Neuronal stem cell (in vitro differentiated cells): ENCODE data around the gene ARL2BP.

Source experiments
- DNase-seq: peaks from one replicate; pipeline ENCODE4 v3.0.0-alpha.2; 2013; ENCODE audit warnings: low spot score
- H2AFZ ChIP-seq: one replicate; pipeline ENCODE4 v1.6.1; 2013; ENCODE audit warnings: mild to moderate bottlenecking, low read length, inconsistent platforms
- H2AK5ac ChIP-seq: 2 replicates; pipeline ENCODE4 v1.6.1; 2013; ENCODE audit warnings: low read depth, mild to moderate bottlenecking, inconsistent platforms, low read length, moderate library complexity, mixed read lengths
- H2BK120ac ChIP-seq: 2 replicates; pipeline ENCODE4 v1.6.1; 2013; ENCODE audit warnings: low read depth, mild to moderate bottlenecking, inconsistent platforms, low read length, moderate library complexity, mixed read lengths
- H2BK12ac ChIP-seq: one replicate; pipeline ENCODE4 v1.6.1; 2013; ENCODE audit warnings: low read length, inconsistent platforms
- H2BK15ac ChIP-seq: 2 replicates; pipeline ENCODE4 v1.6.1; 2013; ENCODE audit warnings: mild to moderate bottlenecking, low read length, inconsistent platforms, mixed read lengths
- H2BK5ac ChIP-seq: one replicate; pipeline ENCODE4 v1.6.1; 2013; ENCODE audit warnings: inconsistent platforms, mild to moderate bottlenecking, low read length, moderate library complexity
- H3K14ac ChIP-seq: one replicate; pipeline ENCODE4 v1.6.1; 2013; ENCODE audit warnings: low read length, inconsistent platforms
- H3K18ac ChIP-seq: 2 replicates; pipeline ENCODE4 v1.6.1; 2013; ENCODE audit warnings: low read length, inconsistent platforms
- H3K23ac ChIP-seq: 2 replicates; pipeline ENCODE4 v1.6.1; 2013; ENCODE audit warnings: low read depth, mild to moderate bottlenecking, mixed read lengths, low read length, inconsistent platforms; ENCODE audit not compliant: poor library complexity
- H3K27ac ChIP-seq: replicated peaks from 3 replicates; pipeline ENCODE4 v1.5.1; 2013; ENCODE audit warnings: low read length, inconsistent platforms
- H3K27me3 ChIP-seq, 3 experiments: 2 replicates each; pipeline ENCODE4 v1.6.1; 2013; ENCODE audit warnings: low read length in 3 of 3, mild to moderate bottlenecking in 2 of 3, inconsistent platforms in 1 of 3, low read depth in 1 of 3, mixed read lengths in 1 of 3, moderate library complexity in 1 of 3; ENCODE audit not compliant: control insufficient read depth in 3 of 3, insufficient read depth in 3 of 3
- H3K36me3 ChIP-seq, 2 donors: replicated peaks in 1 of 2; 2 replicates each; pipeline ENCODE4 v1.6.1; 2013; ENCODE audit warnings: low read length in 2 of 2; ENCODE audit not compliant: control insufficient read depth in 2 of 2, insufficient read depth in 2 of 2
- H3K4ac ChIP-seq: 2 replicates; pipeline ENCODE4 v1.6.1; 2013; ENCODE audit warnings: inconsistent platforms, mild to moderate bottlenecking, low read length, moderate library complexity
- H3K4me1 ChIP-seq, 2 donors: 1 replicate in 1 of 2; 2 replicates in 1 of 2; pipeline ENCODE4 v1.6.1; 2013; ENCODE audit warnings: low read length in 2 of 2, low read depth in 1 of 2; ENCODE audit not compliant: control insufficient read depth in 2 of 2, insufficient read depth in 1 of 2
- H3K4me2 ChIP-seq: one replicate; pipeline ENCODE4 v1.6.1; 2013; ENCODE audit warnings: mild to moderate bottlenecking, low read length, inconsistent platforms; ENCODE audit not compliant: insufficient read depth, poor library complexity, severe bottlenecking
- H3K4me3 ChIP-seq, 2 donors: 2 replicates each; pipeline ENCODE4 v1.5.1; 2013; ENCODE audit warnings: low read length in 2 of 2, mild to moderate bottlenecking in 2 of 2, inconsistent platforms in 1 of 2, moderate library complexity in 1 of 2
- H3K79me1 ChIP-seq: one replicate; pipeline ENCODE4 v1.6.1; 2013; ENCODE audit warnings: low read depth, mild to moderate bottlenecking, inconsistent platforms, low read length, moderate library complexity
- H3K9ac ChIP-seq: one replicate; pipeline ENCODE4 v1.6.1; 2013; ENCODE audit warnings: mild to moderate bottlenecking, low read depth, low read length, inconsistent platforms; ENCODE audit not compliant: poor library complexity
- H3K9me3 ChIP-seq, 2 donors: replicated peaks in 1 of 2; 2 replicates each; pipeline versions ENCODE3 to v1.6.1; 2013; ENCODE audit warnings: low read length in 2 of 2, mild to moderate bottlenecking in 2 of 2, inconsistent platforms in 1 of 2, low read depth in 1 of 2, mixed read lengths in 1 of 2, moderate library complexity in 1 of 2; ENCODE audit not compliant: control insufficient read depth in 2 of 2, insufficient read depth in 1 of 2
- H4K8ac ChIP-seq: one replicate; pipeline ENCODE4 v1.6.1; 2013; ENCODE audit warnings: low read depth, mild to moderate bottlenecking, inconsistent platforms, low read length, moderate library complexity
- H4K91ac ChIP-seq: one replicate; pipeline ENCODE4 v1.6.1; 2013; ENCODE audit warnings: low read length, low read depth, mild to moderate bottlenecking, inconsistent platforms; ENCODE audit not compliant: poor library complexity
- WGBS, 2 donors: extraction: QIAGEN DNeasy Blood & Tissue Kit; methylation state at CpG; one replicate each; pipeline ENCODE4 v1.1.7; 2013; ENCODE audit warnings: missing lambda C conversion rate in 2 of 2, mixed read lengths in 1 of 2; ENCODE audit not compliant: insufficient read length in 2 of 2, insufficient replicate concordance in 1 of 2; ENCODE audit errors: extremely low coverage in 2 of 2; 5-methylcytosine and 5-hydroxymethylcytosine counted together

Gene ARL2BP

DNA sequence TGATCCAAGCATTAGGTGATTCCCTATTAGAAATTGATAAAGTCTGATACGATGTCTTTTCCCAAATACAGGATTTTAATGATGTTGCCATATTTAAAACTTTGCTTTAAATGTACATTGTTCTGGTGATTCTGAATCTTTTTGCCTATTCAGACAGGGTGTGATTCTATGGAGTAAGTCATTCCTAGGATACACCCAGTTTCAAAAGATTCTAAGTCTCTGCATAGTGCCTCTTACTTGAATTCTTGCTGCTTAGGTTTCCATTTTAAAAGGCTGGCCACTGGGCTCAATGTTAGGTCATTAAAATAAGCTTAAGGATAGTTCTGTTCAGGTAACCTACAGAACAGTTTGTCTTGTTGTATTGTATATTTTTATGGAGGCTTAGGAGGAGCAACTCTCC, 22.0 kb upstream of the ARL2BP start:
- Histone ChIP-seq H3K27ac (no peak overlapping the region), H4K91ac (no peak overlapping the region), H3K4me2 (no peak overlapping the region), H3K4me1 (no peaks in the 10 kb centered on the region), H3K27me3 (no peaks in the 10 kb centered on the region), H3K18ac (no peak overlapping the region), H2AK5ac (no peak overlapping the region), H3K4me3 (no peak overlapping the region), H4K8ac (no peak overlapping the region), H2AFZ (no peak overlapping the region), H3K36me3 (peaks cover 24 to 96% of the 10 kb centered on the region in 2 donors), H3K23ac (no peak overlapping the region), H3K9me3 (peaks cover 0 to 28% of the 10 kb centered on the region in 2 donors), H2BK12ac (no peak overlapping the region), H3K4ac (no peak overlapping the region), H3K14ac (no peak overlapping the region), H3K79me1 (no peaks in the 10 kb centered on the region), H2BK5ac (no peak overlapping the region), H2BK15ac (no peak overlapping the region), H2BK120ac (no peak overlapping the region), H3K9ac (no peak overlapping the region)
- DNase-seq, result no peak
- no CpG with 5 or more reads among the region's 1 CpG for WGBS, 2 donors

DNA sequence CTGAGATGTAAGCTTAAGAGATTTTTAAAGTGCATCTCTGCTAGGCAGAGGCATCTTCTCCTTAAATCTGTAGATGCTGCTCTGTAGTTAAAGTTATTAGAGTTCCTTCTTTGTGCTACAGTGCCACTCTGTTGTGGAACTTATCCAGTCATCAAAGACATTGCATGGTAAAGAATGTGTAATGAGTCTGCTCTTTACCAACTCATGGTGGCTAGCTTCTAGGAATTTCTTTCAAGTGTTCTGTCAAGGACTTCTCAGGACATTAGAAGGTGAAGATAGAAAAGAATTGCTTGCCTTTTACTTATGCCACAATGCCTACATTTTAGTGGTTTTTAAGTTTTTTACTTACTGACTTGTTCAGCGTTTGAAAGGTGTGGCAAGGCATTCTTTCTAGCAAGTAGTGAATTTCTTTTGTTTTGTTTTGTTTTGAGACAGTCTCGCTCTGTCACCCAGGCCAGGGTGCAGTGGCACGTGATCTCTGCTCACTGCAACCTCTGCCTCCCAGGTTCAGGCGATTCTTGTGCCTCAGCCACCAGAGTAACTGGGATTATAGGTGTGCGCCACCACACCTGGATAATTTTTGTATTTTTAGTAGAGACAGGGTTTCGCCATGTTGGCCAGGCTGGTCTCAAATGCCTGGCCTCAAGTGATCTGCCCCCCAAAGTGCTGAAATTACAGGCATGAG, 20.3 kb upstream of the ARL2BP start:
- no peak overlapping the region for H3K27ac ChIP-seq
- H3K27me3 ChIP-seq, result no peaks in the 10 kb centered on the region
- WGBS, 2 donors, result no CpG with 5 or more reads among the region's 6 CpGs

DNA sequence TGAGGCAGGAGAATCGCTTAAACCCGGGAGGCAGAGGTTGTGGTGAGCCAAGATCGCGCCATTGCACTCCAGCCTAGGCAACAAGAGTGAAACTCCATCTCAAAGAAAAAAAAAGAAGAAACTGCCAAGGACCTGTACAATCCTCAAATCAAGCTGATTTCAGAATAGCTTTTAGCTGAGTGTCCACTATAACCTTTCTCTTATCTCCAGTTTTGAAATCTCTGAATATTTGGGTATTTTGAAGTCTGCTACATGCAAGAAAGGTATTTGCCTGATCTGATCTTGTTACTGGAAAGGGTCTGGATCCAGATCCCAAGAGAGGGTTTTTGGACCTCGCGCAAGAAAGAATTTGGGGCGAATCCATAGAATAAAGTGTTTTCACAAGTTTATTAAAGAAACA, 19.1 kb upstream of the ARL2BP start:
- Histone ChIP-seq H3K4me1 (no peaks in the 10 kb centered on the region), H3K4me2 (no peak overlapping the region), H2BK120ac (no peak overlapping the region), H3K18ac (no peak overlapping the region), H3K4ac (no peak overlapping the region), H3K27ac (no peak overlapping the region), H3K4me3 (no peak overlapping the region), H3K23ac (no peak overlapping the region), H3K27me3 (no peaks in the 10 kb centered on the region), H3K9ac (no peak overlapping the region), H4K91ac (no peak overlapping the region), H2BK12ac (no peak overlapping the region), H3K14ac (no peak overlapping the region), H3K79me1 (no peaks in the 10 kb centered on the region), H3K9me3 (peaks cover 0 to 3% of the 10 kb centered on the region in 2 donors), H2BK15ac (no peak overlapping the region), H2BK5ac (no peak overlapping the region), H3K36me3 (peaks cover 21 to 98% of the 10 kb centered on the region in 2 donors), H2AFZ (no peak overlapping the region), H2AK5ac (no peak overlapping the region), H4K8ac (no peak overlapping the region)
- DNase-seq, result no peak
- no CpG with 5 or more reads among the region's 7 CpGs for WGBS, 2 donors

More for the DNA sequence above, 20.3 kb upstream of the ARL2BP start:
- no peak overlapping the region for H2AFZ ChIP-seq
- no peak overlapping the region for H3K18ac ChIP-seq
- H3K4me1 ChIP-seq, result no peaks in the 10 kb centered on the region
- DNase-seq, result no peak
- H3K23ac ChIP-seq, result no peak overlapping the region
- no peak overlapping the region for H3K9ac ChIP-seq
- H2BK120ac ChIP-seq, result no peak overlapping the region
- no peak overlapping the region for H2BK12ac ChIP-seq
- no peak overlapping the region for H3K4ac ChIP-seq
- H3K14ac ChIP-seq, result no peak overlapping the region
- no peaks in the 10 kb centered on the region for H3K79me1 ChIP-seq
- H3K4me2 ChIP-seq, result no peak overlapping the region
- no peak overlapping the region for H3K4me3 ChIP-seq
- no peak overlapping the region for H2BK15ac ChIP-seq
- H4K8ac ChIP-seq, result no peak overlapping the region
- H3K36me3 ChIP-seq, result peaks cover 25 to 98% of the 10 kb centered on the region in 2 donors
- H4K91ac ChIP-seq, result no peak overlapping the region
- H2AK5ac ChIP-seq, result no peak overlapping the region
- H2BK5ac ChIP-seq, result no peak overlapping the region
- H3K9me3 ChIP-seq, result peaks cover 0 to 14% of the 10 kb centered on the region in 2 donors

DNA sequence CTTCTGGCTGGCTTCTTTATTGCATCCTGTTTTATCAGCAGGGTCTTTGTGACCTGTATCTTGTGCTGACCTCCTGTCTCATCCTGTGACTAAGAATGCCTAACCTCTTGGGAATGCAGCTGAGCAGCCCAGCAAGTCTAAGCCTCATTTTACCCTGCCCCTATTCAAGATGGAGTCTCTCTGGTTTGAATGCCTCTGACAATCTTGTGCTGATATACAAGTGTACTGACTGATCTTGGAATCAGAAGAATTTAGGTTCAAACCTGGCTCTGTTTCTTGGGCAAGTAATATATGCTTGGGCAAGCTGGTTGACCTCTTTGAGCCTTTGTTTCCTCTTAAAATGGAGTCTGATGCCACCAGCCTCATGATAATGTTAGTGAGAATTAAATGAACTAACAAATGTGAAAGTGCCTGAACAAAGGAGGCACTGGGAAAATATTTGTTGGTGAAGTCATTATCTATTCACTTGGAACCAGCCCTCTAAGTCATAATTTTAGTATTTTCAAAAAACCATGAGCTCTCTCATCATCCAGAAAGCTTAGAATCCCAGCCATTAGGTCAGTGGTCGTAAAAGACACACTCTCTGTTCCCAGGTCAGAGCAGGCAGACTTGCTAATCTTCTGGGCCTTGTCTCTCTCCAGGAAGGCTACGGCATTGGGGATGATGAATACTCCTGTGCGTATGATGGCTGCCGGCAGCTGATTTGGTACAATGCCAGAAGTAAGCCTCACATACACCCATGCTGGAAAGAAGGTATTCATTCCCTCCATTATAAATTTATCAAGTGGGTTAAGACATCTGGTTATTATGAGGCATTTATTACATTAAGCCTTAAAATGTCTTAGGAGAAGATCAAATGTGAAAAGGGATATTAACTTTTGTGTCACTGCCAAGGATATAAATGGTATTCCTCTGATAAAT, 18.1 kb upstream of the ARL2BP start:
- no peak overlapping the region for H2BK5ac ChIP-seq
- no peak overlapping the region for H3K9ac ChIP-seq
- no peak overlapping the region for H3K4ac ChIP-seq
- no peak overlapping the region for H3K18ac ChIP-seq
- no peaks in the 10 kb centered on the region for H3K79me1 ChIP-seq
- H2AFZ ChIP-seq, result no peak overlapping the region
- H2BK15ac ChIP-seq, result no peak overlapping the region
- H4K8ac ChIP-seq, result no peak overlapping the region
- H3K4me1 ChIP-seq, result no peaks in the 10 kb centered on the region
- no peaks in the 10 kb centered on the region for H3K27me3 ChIP-seq
- no peak for DNase-seq
- H2BK12ac ChIP-seq, result no peak overlapping the region
- no peak overlapping the region for H2BK120ac ChIP-seq
- WGBS, 2 donors, result no CpG with 5 or more reads among the region's 4 CpGs
- no peaks in the 10 kb centered on the region for H3K9me3 ChIP-seq
- H3K14ac ChIP-seq, result no peak overlapping the region
- peaks cover 16 to 98% of the 10 kb centered on the region in 2 donors for H3K36me3 ChIP-seq
- no peak overlapping the region for H4K91ac ChIP-seq
- H3K4me3 ChIP-seq, result no peak overlapping the region
- H3K27ac ChIP-seq, result no peak overlapping the region
- H2AK5ac ChIP-seq, result no peak overlapping the region
- no peak overlapping the region for H3K23ac ChIP-seq
- H3K4me2 ChIP-seq, result no peak overlapping the region
